GM12891 (cell line): ENCODE results near the gene CAMK1.

Experiments used
- POLR2A ChIP-seq: IDR thresholded peaks from 2 replicates; pipeline ENCODE4 v1.6.1; 2011; ENCODE audit warnings: low read depth, low read length, control low read depth
- POLR2AphosphoS5 ChIP-seq: IDR thresholded peaks from 2 replicates; pipeline ENCODE4 v1.6.1; 2011; ENCODE audit warnings: low read depth, low read length, control low read depth
- POU2F2 ChIP-seq: IDR thresholded peaks from 2 replicates; pipeline ENCODE4 v1.6.1; 2011; ENCODE audit warnings: low read depth, mild to moderate bottlenecking, control low read depth, low read length, moderate library complexity
- SPI1 ChIP-seq: IDR thresholded peaks from 2 replicates; pipeline ENCODE4 v1.6.1; 2011; ENCODE audit warnings: low read depth, low read length, control low read depth
- TAF1 ChIP-seq: IDR thresholded peaks from 2 replicates; pipeline ENCODE4 v1.6.1; 2011; ENCODE audit warnings: low read depth, low read length, control low read depth

GRCh38 chr3:9717563-9717962, 52.2 kb downstream of the CAMK1 start:
- TF ChIP-seq POLR2AphosphoS5 (no peak), POLR2A (no peak), SPI1 (no peak), TAF1 (no peak), POU2F2 (no peak)
